Caco-2 (cell line): ENCODE results near the gene TMEM259. TPM values are rescaled to one million over a fixed set of nuclear protein-coding genes. Genes with fewer than 3 reads are reported as not detected.

ENCODE experiments used
- BruUV-seq: library from RNA; stranded (reverse); fragments of 400-500 nt; replicated peaks from 2 replicates; lab custom pipeline; 2021; lab: Mats Ljungman, UMichigan
- CTCF ChIA-PET: fragments of 300-600 bp; sonication (Branson Sonifier 250); formaldehyde crosslinking; loops from one replicate; lab custom pipeline; 2022; ENCODE audit warnings: antibody characterized with exemption; lab: Charles Lee
- POLR2A ChIA-PET: fragments of 300-600 bp; sonication (Branson Sonifier 250); formaldehyde crosslinking; loops from one replicate; lab custom pipeline; 2022; ENCODE audit warnings: antibody characterized with exemption; lab: Charles Lee
- DNase-seq, 2 experiments: peaks; one replicate each; pipeline versions ENCODE4 v3.0.0 to v3.0.0-alpha.2; 2020 to 2022
- H3K27me3 ChIP-seq: replicated peaks from 2 replicates; pipeline ENCODE4 v1.6.0; 2011; ENCODE audit warnings: low read length; ENCODE audit not compliant: control insufficient read depth, insufficient read depth
- H3K36me3 ChIP-seq: 2 replicates; pipeline ENCODE4 v1.5.1; 2011; ENCODE audit warnings: low read length; ENCODE audit not compliant: control insufficient read depth, insufficient read depth
- H3K4me1 ChIP-seq: fragments of 250-450 bp; sonication (Bioruptor Pico); 2 replicates; pipeline ENCODE4 v1.5.1; 2020; ENCODE audit warnings: mild to moderate bottlenecking
- H3K4me3 ChIP-seq: 2 replicates; pipeline ENCODE4 v1.5.1; 2011; ENCODE audit warnings: low read depth, mild to moderate bottlenecking, control low read depth, low read length
- H3K9me3 ChIP-seq: fragments of 250-450 bp; sonication (Bioruptor Pico); 2 replicates; pipeline ENCODE4 v1.5.1; 2020; ENCODE audit warnings: mild to moderate bottlenecking, moderate library complexity
- H3K27ac Mint-ChIP-seq: one replicate; pipeline ENCODE4 v1.8.0; 2022; ENCODE audit warnings: mixed read lengths; ENCODE audit not compliant: unreplicated experiment
- H3K27me3 Mint-ChIP-seq: one replicate; pipeline ENCODE4 v1.8.0; 2022; ENCODE audit warnings: mixed read lengths; ENCODE audit not compliant: insufficient read depth, unreplicated experiment
- H3K36me3 Mint-ChIP-seq: one replicate; pipeline ENCODE4 v1.8.0; 2022; ENCODE audit warnings: mild to moderate bottlenecking, mixed read lengths; ENCODE audit not compliant: insufficient read depth, unreplicated experiment
- H3K4me1 Mint-ChIP-seq: one replicate; pipeline ENCODE4 v1.8.0; 2022; ENCODE audit warnings: low read depth, mixed read lengths; ENCODE audit not compliant: unreplicated experiment
- H3K4me3 Mint-ChIP-seq: one replicate; pipeline ENCODE4 v1.8.0; 2022; ENCODE audit warnings: mild to moderate bottlenecking, moderate library complexity, mixed read lengths; ENCODE audit not compliant: unreplicated experiment
- H3K9me3 Mint-ChIP-seq: one replicate; pipeline ENCODE4 v1.8.0; 2022; ENCODE audit warnings: mixed read lengths; ENCODE audit not compliant: unreplicated experiment
- CTCF ChIP-seq, 2 experiments: fragments of 200-600 bp in 1 of 2; IDR thresholded peaks; 1 replicate in 1 of 2; 2 replicates in 1 of 2; pipeline versions ENCODE4 v1.5.1 to v1.8.0; 2011 to 2022; ENCODE audit warnings: antibody characterized with exemption in 1 of 2, control low read depth in 1 of 2, inconsistent platforms in 1 of 2, low read depth in 1 of 2, low read length in 1 of 2, mild to moderate bottlenecking in 1 of 2, moderate library complexity in 1 of 2; ENCODE audit not compliant: insufficient read depth in 1 of 2, severe bottlenecking in 1 of 2, unreplicated experiment in 1 of 2
- intact Hi-C: fragments of 100-400 bp; cut with micrococcal nuclease; formaldehyde crosslinking; loops from one replicate; pipeline ENCODE4 v1.10.0; 2022; ENCODE audit not compliant: unreplicated experiment
- total RNA-seq: library from RNA; stranded (reverse); gene quantifications from 2 replicates; pipeline ENCODE4 v1.2.3, GENCODE V29; 2022

TMEM259 gene
- total RNA-seq, 1 experiment from 2014 or later = 148 TPM

- H3K9me3 ChIP-seq = no peaks in the 10 kb centered on the region
- Mint-ChIP-seq H3K4me1 (no peaks in the 10 kb centered on the region), H3K27ac (no peak overlapping the region), H3K4me3 (peak overlapping the region; percentile 91), H3K36me3 (peaks cover 60% of the 10 kb centered on the region), H3K27me3 (no peaks in the 10 kb centered on the region), H3K9me3 (no peaks in the 10 kb centered on the region)
- H3K4me3 ChIP-seq = peak overlapping the region; percentile 27
- no peak for DNase-seq
- intact Hi-C loops = loop anchor here (1.0 to 2.0 kb wide), 2 partner anchors 21 to 23 kb away; partner anchors contain the start of genes RNU6-2 and TMEM259
- H3K36me3 ChIP-seq = peaks cover under 1% of the 10 kb centered on the region
- ChIA-PET CTCF (interaction anchor here (0.5 to 0.6 kb wide), 3 partner anchors 45 to 136 kb away, joined by 3 read pairs; no protein-coding TSS in a partner anchor), POLR2A (interaction anchor here (1.0 to 2.4 kb wide), 4 partner anchors 13 to 228 kb away, joined by 4 to 21 read pairs (median 6); partner anchors contain the start of genes CIRBP and RNU6-2)
- TF ChIP-seq CTCF (IDR thresholded peaks at IDR 0.05; ENCODE audit: insufficient read depth in 1 of 2, low read depth in 1 of 2, low read length in 1 of 2, severe bottlenecking in 1 of 2, unreplicated experiment in 1 of 2) = no peak
- peaks cover 10% of the 10 kb centered on the region for H3K4me1 ChIP-seq
- H3K27me3 ChIP-seq = no peaks in the 10 kb centered on the region
- BruUV-seq = no TSS peak
Observed at GRCh38 chr19:1041272-1041834, 20.4 kb upstream of the TMEM259 start.

DNA sequence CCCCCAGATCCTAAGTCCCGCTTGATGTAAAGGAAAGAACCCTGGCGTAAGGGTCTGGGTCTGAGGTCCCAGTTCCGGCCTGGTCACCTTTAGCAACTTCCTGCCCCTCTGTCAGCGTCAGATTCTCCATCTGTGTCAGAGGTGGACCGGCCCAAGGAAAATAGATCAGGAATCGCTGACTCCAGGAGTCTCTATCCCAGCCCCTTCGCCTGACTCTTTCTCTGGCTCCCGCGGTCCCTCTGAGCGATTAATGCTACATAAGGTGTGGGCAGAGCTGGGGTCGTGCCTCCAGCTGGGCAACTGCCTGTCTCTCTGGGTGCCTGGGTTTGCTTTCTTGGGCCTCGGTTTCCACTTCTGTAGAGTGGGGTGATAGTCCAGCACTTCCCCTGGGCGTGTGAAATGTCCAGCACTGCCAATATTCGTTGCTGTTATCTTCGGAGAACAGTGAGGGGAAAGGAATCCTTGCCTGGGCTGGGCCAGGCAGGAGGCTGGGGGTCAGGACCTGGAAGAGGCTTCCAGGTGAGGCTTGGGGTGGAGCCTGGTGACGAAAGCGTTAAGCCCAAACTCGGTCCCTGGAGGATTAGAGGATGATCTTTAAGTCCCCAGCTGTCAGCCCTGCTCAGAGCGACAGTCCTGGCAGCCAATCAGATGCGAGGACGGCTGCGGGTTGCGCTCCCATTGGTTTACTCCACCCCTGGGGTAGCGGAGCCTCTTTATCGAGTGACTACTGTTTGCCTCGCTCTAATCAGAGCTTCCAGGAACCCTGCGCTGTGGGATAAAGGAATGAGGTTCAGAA lies 19.8 kb upstream of the TMEM259 start:
- no peaks in the 10 kb centered on the region for H3K27me3 ChIP-seq
- H3K4me1 ChIP-seq = peaks cover 10% of the 10 kb centered on the region
- Mint-ChIP-seq H3K4me3 (peak overlapping the region; percentile 91), H3K27ac (peak overlapping the region; percentile 91), H3K4me1 (no peaks in the 10 kb centered on the region), H3K9me3 (no peaks in the 10 kb centered on the region), H3K27me3 (no peaks in the 10 kb centered on the region), H3K36me3 (peaks cover 66% of the 10 kb centered on the region)
- peak overlapping the region; percentile 78 for H3K4me3 ChIP-seq
- BruUV-seq = TSS peak; percentile 12
- POLR2A ChIA-PET = interaction anchor here (1.0 to 2.4 kb wide), 8 partner anchors 12 to 229 kb away, joined by 3 to 21 read pairs (median 6); partner anchors contain the start of genes CIRBP, CNN2 and RNU6-2
- intact Hi-C loops = loop anchor here (1.0 to 2.0 kb wide), 3 partner anchors 12 to 24 kb away; partner anchors contain the start of genes RNU6-2 and TMEM259
- CTCF ChIA-PET = interaction anchor here (0.5 to 0.6 kb wide), 3 partner anchors 22 to 136 kb away, joined by 3 read pairs; no protein-coding TSS in a partner anchor
- TF ChIP-seq CTCF (IDR thresholded peaks at IDR 0.05; ENCODE audit: insufficient read depth in 1 of 2, low read depth in 1 of 2, low read length in 1 of 2, severe bottlenecking in 1 of 2, unreplicated experiment in 1 of 2) = no peak
- peak; percentile 94 to 98 for DNase-seq
- H3K36me3 ChIP-seq = peaks cover 2% of the 10 kb centered on the region
- no peaks in the 10 kb centered on the region for H3K9me3 ChIP-seq
